HuH-7.5 (cell line): ENCODE measurements around the gene UCKL1.
A peak's percentile ranks its signal among the peaks of the same experiment; 100 is the strongest.
"Not testable (repeated sequence)": the region's sequence is repeated elsewhere in the genome, so short reads cannot be mapped to it uniquely, and the experiment has no call there.

Source experiments
- DNase-seq: peaks from one replicate; pipeline ENCODE4 v3.0.0; 2011; ENCODE audit warnings: low spot score

Gene UCKL1

GRCh38 chr20:63917811-63918210 is 38.4 kb downstream of the UCKL1 start:
- DNase-seq, result peak; percentile 3

DNA sequence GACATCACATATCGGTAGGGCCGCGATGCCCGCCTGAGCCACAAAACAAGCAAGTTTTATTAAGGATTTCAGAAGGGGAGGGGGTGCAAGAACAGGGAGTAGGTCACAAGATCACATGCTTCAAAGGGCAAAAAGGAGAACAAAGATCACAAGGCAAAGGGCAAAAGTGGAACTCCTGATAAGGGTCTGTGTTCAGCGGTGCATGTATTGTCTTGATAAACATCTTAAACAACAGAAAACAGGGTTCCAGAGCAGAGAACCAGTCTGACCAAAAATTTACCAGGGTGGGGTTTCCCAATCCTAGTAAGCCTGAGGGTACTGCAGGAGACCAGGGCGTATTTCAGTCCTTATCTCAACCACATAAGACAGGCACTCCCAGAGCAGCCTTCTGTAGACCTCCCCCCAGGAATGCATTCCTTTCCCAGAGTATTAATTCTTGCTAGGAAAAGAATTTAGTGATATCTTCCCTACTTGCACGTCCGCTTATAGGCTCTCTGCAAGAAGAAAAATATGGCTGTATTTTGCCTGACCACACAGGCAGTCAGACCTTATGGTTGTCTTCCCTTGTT is 39.8 kb downstream of the UCKL1 start:
- not testable (repeated sequence) for DNase-seq

DNA sequence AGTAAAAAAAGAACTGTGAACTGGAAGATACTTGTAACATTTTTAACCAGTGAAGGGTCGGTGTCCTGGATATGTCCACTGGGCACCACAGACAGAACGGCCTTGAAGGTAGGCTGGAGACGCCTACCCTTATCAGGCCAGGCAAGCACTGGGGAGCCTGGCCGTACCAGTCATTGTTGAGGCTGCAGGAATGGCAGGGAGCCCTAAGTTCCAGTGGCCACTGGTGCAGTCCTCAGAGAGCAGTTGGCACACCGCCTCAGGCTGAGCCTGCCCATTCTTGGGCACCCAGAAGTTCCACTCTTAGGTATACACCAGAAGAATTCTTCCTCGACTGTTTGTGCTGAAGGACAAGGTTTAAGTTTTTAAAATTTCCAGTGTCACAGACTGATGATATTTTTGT is 40.7 kb downstream of the UCKL1 start:
- peak; percentile 3 for DNase-seq

GRCh38 chr20:63913768-63914167 is 42.4 kb downstream of the UCKL1 start:
- DNase-seq, result no peak

- DNase-seq, result no peak
These were observed 45.0 kb downstream of the UCKL1 start for GRCh38 chr20:63911176-63911575.

GRCh38 chr20:63908008-63908682 is 48.1 kb downstream of the UCKL1 start:
- no peak for DNase-seq

DNA sequence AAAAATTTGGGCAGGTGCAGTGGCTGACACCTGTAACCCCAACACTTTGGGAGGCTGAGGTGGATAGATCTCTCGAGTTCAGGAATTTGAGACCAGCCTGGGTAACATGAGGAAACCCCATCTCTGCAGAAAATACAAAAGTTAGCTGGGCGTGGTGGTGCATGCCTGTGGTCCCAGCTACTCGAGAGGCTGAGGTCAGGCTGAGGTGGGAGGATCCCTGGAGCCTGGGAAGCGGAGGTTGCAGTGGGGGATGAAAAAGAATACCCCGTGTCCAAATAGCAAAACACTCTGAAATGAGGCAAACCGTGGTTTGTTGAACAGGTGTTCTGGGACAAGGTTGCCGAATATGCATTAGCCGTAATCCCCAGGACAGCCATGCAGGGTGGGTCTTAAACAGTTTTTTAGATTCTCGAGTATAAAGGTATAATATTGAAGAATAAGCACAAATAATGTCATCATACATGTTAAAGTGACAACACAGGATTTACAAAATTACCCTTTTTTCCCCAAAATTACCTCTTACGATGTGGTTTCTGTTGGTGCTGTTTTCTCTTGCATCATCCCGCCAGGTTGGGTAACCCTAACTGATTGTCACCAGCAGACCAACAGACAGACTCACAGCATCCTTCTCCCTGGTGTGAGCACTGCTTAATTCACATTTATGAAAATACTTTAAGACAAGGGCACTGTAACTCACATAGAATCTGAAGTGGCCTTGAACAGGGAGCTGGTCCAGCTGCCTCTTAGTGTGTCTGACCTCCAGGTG is 52.2 kb downstream of the UCKL1 start:
- DNase-seq, result peak; percentile 3

DNA sequence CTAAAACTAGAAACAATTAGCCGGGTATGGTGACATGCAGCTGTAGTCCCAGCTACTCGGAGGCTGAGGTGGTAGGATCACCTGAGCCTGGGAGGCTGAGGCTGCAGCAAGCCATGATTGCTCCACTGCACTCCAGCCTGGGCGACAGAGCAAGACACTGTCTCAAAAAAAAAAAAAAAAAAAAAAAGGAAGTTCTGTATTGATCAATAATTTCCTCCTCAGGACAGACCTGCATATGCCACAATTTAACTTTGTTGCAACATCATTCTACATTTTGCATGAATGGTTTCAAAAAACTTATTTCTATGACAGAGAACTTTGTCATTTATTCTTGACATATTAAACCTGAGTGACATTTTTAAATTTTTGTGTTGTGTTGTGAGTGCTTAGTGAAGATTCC is 55.8 kb downstream of the UCKL1 start:
- no peak for DNase-seq

DNA sequence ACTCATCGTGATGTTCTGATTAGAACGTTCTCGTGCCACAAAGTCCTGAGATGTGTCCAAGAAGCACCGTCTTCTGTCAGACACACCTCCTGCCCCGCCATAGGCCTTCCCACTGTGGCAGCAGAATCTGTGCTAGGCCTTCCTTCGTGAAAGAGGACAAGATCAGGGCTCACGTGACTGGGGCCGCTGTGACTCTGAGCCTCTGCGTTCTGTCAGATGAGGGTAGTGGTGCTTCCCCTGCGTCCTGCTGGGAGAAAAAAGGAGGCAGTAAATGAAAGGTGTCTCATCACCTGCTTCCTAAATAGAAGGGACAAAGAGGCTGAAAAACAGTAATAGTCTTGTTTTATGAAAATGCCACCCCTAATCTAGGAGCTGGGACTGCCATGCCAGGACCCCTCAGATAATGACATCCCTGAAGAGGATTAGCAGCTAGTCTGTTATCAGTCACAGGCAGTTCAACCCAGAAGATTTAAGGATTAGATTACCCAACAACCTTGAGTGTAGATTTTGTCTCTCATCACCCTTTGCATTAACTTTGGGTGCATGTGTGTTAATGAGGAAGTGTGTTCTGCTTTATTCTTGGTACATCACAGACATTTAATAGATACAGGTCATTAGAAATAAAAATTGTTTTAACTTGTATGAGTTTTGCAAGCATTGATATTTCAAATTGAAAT is 57.2 kb downstream of the UCKL1 start:
- no peak for DNase-seq

- no peak for DNase-seq
These were observed 58.1 kb downstream of the UCKL1 start for GRCh38 chr20:63897978-63898561.

DNA sequence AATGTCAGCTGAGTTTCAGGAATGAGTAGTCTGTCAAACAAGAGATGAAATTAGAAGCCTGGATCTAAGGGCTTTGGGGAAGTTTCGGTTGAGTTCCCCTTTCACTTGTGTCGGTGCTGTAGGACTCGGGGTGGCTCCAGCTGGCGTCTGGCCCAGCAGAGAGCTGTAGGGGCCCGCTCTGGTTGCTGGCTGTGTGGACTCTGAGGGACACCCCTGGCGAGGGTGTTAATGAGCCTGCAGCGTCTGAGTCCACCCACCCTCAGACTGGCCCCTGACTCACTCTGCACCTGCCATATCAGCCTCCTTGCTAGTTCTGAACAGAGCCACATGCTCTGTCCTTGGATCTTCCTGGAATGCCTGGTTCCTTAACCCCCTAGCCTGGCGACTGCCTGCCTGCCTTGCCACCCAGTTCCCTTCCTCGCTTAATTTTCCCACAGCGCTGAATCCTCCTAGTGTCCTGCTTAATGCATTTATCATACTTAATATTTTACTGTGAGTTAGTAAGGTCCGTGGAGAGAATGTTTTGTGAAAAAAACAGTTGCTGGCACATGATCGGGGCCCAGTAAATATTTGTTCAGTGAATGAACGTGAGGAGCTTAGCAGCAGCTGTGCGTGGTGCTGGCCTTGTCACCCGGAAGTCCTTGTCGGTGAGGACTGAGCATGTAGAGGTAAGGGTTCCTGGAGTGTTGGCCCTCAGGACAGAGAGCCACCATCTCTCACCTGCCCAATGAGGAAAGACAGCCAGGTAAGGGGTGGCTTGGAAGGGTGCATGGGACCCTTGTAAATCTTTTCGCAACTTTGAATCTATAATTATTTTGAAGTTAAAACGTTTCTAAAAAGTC is 59.7 kb downstream of the UCKL1 start:
- peak; percentile 75 for DNase-seq

DNA sequence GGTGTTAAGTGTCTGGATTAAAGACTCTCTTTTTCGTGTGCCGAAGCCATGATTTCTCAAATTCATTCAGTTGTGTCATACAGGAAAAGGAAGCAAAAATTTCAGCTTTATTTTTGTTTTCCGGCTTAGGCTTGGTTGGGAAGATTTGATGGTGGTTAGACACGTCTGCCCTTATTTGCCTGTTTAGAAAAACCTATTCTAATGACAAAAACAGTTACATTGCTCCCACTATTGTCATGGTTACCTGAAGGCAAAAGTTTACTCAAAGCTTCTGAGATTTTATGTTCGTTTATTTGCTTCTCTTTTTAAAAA is 60.3 kb downstream of the UCKL1 start:
- DNase-seq, result no peak

GRCh38 chr20:63895202-63895951 is 60.8 kb downstream of the UCKL1 start:
- DNase-seq, result no peak

GRCh38 chr20:63894358-63895201 is 61.6 kb downstream of the UCKL1 start, which contains the start of gene DNAJC5:
DNAJC5 (plus strand) TSS chr20:63895126; CDS start chr20:63928346, 33,220 bp downstream.
- peak; percentile 100 for DNase-seq

DNA sequence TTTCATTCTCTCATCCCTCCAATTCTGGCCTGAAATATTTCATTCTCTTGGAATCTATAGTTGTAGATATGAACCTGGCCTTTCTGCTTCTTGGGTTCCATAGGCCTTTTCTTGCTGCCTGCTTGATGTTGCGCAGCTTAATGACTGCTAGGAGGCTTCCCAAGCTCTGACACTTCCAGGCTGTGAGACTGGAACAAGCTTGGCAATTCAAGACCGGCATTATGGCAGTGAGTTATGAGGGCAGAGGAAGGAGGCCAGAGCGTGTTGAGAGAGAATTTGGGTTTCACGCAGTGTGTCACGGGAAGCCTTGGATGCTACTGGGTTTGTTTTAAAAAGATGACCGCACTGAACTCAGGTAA is 62.2 kb downstream of the UCKL1 start:
- no peak for DNase-seq

DNA sequence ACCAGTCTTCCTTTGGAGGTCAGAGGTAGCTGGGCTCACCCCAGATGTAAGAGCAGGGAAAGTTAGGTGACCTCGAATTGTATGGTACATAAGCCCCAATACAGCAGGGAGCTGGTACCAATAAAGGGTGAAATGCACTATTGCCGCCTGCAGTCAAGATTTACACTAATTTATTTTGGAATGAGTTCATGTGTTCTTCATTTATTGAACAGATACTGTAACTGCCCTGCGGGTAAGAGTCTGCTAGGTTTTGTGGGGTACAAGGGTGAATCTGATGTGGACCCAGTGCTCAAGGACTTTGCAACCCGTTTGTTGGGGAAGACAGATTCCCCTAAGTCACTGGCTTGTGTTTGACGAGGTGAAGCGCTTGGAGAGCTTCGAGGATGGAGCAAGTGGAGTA is 63.8 kb downstream of the UCKL1 start:
- DNase-seq, result no peak

DNA sequence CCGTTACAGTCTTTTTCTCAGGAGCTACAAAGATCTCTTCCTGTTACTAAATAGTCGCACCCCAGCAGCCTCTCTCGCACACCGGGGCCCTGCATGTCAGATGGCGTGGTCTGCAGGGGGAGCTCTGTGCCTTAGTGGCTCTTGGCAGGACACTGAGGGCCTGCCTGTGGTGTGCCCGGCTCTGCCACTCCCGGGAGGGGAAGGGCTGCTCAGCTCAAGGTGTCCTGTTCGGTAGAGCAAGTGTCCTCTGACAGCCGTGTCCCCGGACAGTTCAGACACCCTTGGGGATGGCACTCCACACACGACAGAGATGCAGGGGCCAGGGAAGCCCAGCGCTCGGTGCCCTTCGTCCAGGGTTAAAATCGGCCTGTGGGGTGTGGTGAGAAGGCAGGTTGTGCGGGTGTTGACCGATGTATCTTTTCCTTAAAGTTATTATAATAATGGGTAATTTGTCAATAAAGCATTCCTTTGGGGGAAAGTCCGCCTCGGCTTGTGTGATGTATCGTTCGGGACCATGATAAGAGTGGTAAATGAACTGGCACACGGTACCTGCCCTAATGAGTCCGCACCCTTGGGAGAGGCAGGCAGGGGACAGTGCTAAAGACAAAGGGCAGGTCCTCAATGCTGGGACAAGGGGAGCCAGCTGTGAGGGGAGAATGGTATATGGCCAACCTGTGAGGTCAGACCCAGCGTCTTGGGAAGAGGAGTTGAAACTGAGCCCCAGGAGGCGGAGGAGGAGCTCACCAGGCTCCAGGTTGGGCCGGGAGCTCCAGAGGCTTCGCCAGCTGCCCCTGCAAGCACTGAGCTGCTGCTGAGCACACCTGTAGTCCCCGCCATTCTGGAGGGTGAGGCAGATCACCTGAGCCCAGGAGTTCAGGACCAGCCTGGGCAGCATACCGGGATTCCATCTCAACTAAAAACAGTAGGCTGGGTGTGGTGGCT is 64.9 kb downstream of the UCKL1 start:
- DNase-seq, result no peak

DNA sequence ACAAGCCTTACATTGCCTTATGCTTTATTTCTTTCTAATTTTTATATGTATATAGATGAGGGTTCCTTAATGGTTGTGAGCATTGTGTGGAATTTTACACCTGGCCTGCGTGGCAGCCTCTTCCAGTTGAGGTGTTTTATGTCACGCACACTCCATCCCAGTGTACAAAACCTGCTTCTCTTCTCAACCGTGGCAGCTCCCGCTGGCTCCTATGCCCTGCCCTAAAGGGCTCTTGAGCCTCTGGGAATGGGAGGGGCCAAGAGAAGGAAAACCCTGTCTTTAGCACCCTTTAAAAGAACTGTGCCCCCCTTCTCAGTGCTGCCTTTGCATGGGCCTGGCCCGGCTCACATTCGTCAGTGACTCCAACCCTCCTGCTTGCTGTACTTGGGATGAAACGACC is 65.6 kb downstream of the UCKL1 start:
- DNase-seq, result no peak

DNA sequence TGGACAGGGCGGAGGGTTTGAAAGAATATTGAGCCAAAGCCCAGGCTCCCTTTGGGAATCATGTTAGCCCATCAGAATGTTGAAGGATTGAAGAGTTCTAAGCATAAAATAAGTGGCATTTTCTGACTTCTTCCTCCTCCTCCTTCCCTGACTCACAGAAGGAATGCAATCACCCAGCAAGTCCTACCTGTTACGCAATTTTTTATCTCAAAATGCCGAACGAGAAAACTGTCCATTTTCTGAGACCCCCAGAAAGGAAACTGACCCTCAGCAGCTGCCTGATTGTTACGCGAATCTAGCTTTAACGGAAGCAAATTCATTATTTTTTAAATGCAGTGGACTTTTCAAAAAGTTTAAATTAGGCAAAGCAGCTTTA is 66.0 kb downstream of the UCKL1 start:
- DNase-seq, result no peak
